D341Med (cell line): ENCODE data around the gene TYW1B.
"Not testable (repeated sequence)": the region's sequence is repeated elsewhere in the genome, so short reads cannot be mapped to it uniquely, and the experiment has no call there.

Source experiments
- DNase-seq: peaks from one replicate; pipeline ENCODE4 v3.0.0; 2012; ENCODE audit warnings: low spot score

Gene TYW1B, protein sequence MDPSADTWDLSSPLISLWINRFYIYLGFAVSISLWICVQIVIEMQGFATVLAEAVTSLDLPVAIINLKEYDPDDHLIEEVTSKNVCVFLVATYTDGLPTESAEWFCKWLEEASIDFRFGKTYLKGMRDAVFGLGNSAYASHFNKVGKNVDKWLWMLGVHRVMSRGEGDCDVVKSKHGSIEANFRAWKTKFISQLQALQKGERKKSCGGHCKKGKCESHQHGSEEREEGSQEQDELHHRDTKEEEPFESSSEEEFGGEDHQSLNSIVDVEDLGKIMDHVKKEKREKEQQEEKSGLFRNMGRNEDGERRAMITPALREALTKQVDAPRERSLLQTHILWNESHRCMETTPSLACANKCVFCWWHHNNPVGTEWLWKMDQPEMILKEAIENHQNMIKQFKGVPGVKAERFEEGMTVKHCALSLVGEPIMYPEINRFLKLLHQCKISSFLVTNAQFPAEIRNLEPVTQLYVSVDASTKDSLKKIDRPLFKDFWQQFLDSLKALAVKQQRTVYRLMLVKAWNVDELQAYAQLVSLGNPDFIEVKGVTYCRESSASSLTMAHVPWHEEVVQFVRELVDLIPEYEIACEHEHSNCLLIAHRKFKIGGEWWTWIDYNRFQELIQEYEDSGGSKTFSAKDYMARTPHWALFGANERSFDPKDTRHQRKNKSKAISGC

DNA sequence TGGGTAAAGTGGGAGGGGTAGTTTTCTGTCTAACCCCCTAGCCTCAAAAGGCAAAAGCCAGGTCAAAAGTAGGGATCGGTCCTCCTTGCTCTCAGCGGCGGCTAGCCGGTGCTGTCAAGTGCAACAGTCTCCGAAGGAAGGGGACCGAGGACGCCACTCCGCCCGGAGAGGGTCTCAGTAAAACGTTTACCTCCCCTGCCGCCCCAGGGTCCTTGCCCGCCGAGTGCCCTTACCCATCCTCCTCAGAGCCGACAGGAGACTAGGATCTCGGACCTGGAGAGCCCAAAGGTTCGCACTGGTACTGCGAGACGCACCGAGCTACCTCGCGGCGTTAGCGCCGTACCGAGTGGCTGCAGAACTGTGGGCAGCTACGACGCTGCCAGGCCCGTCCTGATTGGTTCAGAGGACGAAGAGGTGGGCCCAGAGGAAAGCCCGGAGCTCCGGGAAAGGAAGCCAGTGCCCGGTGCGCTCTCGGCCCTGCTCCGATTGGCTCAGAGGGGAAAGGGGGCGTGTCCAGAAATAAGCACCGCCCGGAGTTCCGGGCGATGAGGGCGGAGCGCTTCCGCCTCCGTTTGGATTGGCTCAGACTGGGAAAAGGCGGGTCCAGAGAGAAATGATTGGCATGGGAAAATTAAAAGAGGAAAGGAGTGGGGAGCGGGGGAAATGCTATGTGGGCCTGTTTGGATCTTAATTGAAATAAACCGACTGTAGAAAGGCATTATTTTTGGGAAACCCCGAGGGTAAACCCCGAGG is at the start of gene TYW1B:
Gene TYW1B (minus strand): TSS at position 362 of the 753 bp plus-strand sequence. CDS start 125 bp downstream, at position 237.
- peak; percentile 88 for DNase-seq

GRCh38 chr7:72867591-72867990 is 39.6 kb upstream of the TYW1B start:
- not testable (repeated sequence) for DNase-seq

GRCh38 chr7:72858846-72859400 is 30.9 kb upstream of the TYW1B start:
- DNase-seq: not testable (repeated sequence)

GRCh38 chr7:72857925-72858324 is 29.9 kb upstream of the TYW1B start:
- DNase-seq: not testable (repeated sequence)

- DNase-seq: not testable (repeated sequence)
Observed at GRCh38 chr7:72855261-72855660, 27.3 kb upstream of the TYW1B start.

GRCh38 chr7:72852937-72853336 is 24.9 kb upstream of the TYW1B start:
- DNase-seq: not testable (repeated sequence)

DNA sequence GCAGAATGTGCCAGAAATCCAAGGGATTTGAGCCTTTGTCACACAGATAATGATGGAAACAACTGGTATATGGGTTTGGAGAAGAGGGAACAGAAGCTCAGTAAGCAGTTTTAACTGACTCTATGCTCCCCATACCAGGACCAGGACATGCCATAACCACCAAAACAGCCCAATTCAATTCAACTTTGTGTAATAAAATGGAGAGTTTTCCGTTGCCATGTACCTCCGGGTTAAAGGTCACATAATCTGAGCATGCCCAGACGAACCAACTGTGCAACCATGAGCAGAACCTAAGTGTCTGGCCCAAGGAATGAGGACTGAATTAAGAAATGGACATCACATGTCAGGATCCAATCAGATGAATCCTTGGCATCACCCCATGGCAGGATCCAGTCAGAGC is 22.7 kb upstream of the TYW1B start:
- not testable (repeated sequence) for DNase-seq

GRCh38 chr7:72844146-72844545 is 16.1 kb upstream of the TYW1B start:
- DNase-seq: not testable (repeated sequence)

DNA sequence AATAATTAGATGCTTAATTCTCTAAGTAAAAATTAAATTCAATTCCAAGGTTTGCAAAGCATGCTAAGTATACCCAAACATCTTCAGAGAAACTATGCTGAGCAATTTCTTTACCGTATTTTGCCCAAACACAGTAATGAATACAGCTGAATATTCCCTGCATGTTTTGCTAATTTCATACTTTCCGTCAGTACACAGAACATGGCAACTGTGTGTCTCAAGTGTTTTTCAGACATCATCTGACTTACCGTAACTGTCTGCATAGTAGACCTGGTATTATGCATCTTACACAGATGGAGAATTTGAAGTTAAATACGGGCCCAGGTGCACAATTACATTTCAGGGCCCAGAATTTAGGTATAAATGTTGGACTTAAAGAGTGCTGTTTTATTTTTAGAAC is 15.2 kb upstream of the TYW1B start:
- DNase-seq: not testable (repeated sequence)

GRCh38 chr7:72840966-72841511 is 13.0 kb upstream of the TYW1B start:
- DNase-seq: not testable (repeated sequence)

GRCh38 chr7:72838315-72838714 is 10.3 kb upstream of the TYW1B start:
- not testable (repeated sequence) for DNase-seq

DNA sequence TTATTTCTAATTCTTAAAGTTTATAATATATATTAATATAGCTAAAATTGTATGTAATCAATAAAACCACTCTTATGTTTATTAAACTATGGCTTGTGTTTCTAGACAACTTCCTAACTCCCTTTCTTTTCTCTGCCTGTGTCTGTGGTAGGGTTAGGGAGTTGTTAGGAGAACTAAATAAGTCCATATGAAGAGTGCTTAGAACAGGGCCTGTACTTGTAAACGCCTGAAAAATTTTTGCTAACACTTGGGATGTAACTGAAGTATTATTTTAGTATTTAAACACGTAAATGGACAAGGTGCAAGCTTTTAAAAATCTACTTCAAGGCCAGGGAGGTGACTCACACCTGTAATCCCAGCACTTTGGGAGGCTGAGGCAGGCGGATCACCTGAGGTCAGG is 9.3 kb upstream of the TYW1B start:
- DNase-seq: not testable (repeated sequence)

GRCh38 chr7:72830567-72830966 is 2.6 kb upstream of the TYW1B start:
- not testable (repeated sequence) for DNase-seq

GRCh38 chr7:72829687-72830354 is 1.8 kb upstream of the TYW1B start:
- not testable (repeated sequence) for DNase-seq

- DNase-seq: peak; percentile 83
Observed at GRCh38 chr7:72829291-72829686, 1.3 kb upstream of the TYW1B start.

- DNase-seq: not testable (repeated sequence)
Observed at GRCh38 chr7:72823765-72824732, 4.0 kb downstream of the TYW1B start.

GRCh38 chr7:72822497-72822896 is 5.5 kb downstream of the TYW1B start:
- not testable (repeated sequence) for DNase-seq

GRCh38 chr7:72818663-72819361 is 9.2 kb downstream of the TYW1B start:
- DNase-seq: not testable (repeated sequence)

DNA sequence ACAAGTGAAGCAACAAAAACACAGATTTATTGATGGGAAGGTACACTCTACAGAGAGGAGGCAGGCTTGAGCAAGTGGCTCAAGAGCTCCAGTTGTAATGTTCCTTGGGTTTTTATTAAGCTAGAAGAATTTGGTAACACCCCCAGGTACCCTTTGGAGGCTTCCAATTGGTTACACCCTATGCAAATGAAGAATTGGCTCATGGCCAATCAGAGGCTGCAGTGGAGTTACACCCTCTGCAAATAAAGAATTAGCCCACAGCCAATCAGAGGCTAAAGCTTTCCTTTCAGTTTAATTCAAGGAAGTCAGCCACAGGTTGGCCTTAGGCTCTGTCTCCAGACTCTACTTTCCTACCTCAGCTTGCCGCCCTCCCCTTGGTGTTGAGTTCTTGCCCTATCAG is 10.3 kb downstream of the TYW1B start:
- not testable (repeated sequence) for DNase-seq
